Endothelial cell of umbilical vein (primary cell): ENCODE measurements around the gene LCN15. TPM values are rescaled to one million over a fixed set of nuclear protein-coding genes. Genes with fewer than 3 reads are reported as not detected.

Source experiments
- BruUV-seq: library from RNA; stranded (reverse); fragments of 400-500 nt; replicated peaks from 2 replicates; lab custom pipeline; 2021; lab: Mats Ljungman, UMichigan
- CTCF ChIA-PET: fragments of 300-600, 350-600 bp; sonication (Branson Sonifier 250); formaldehyde crosslinking; loops from one replicate; lab custom pipeline; 2021; ENCODE audit warnings: antibody characterized with exemption, inconsistent platforms; lab: Charles Lee
- POLR2A ChIA-PET: fragments of 300-600, 350-600 bp; sonication (Branson Sonifier 250); formaldehyde crosslinking; loops from one replicate; lab custom pipeline; 2021; ENCODE audit warnings: antibody characterized with exemption, inconsistent platforms; lab: Charles Lee
- DNase-seq: peaks from one replicate; pipeline ENCODE4 v3.0.0-alpha.2; 2011; ENCODE audit warnings: low read depth, low spot score
- FAIRE-seq: peaks from 2 replicates; lab custom pipeline; 2011; peaks lifted over from hg19 to GRCh38; lab: Jason Lieb, UNC
- H2AFZ ChIP-seq: 2 replicates; pipeline ENCODE4 v1.6.0; 2012; ENCODE audit warnings: low read depth, low read length, control low read depth, inconsistent platforms
- H3K27ac ChIP-seq: 2 replicates; pipeline ENCODE4 v1.5.1; 2011; ENCODE audit warnings: low read depth, mild to moderate bottlenecking, control low read depth, low read length, moderate library complexity; ENCODE audit not compliant: insufficient read depth
- H3K27me3 ChIP-seq, 2 experiments: 2 replicates each; pipeline versions ENCODE4 v1.6.0 to v1.6.1; 2011; ENCODE audit warnings: low read length in 2 of 2, mixed read lengths in 1 of 2; ENCODE audit not compliant: control insufficient read depth in 2 of 2, insufficient read depth in 2 of 2
- H3K36me3 ChIP-seq, 2 experiments: 2 replicates in 1 of 2; 3 replicates in 1 of 2; pipeline ENCODE4 v1.5.1; 2011; ENCODE audit warnings: low read length in 2 of 2, mild to moderate bottlenecking in 1 of 2, moderate library complexity in 1 of 2; ENCODE audit not compliant: control insufficient read depth in 2 of 2, insufficient read depth in 2 of 2; ENCODE audit errors: extremely low read depth in 1 of 2
- H3K4me1 ChIP-seq: 3 replicates; pipeline ENCODE4 v1.5.1; 2011; ENCODE audit warnings: mild to moderate bottlenecking, low read length; ENCODE audit not compliant: control insufficient read depth, insufficient read depth; ENCODE audit errors: extremely low read depth
- H3K4me2 ChIP-seq: 2 replicates; pipeline ENCODE4 v1.6.1; 2011; ENCODE audit warnings: low read length, control low read depth, mixed read lengths; ENCODE audit not compliant: insufficient read depth
- H3K4me3 ChIP-seq, 3 experiments: fragments of 200-600 bp in 1 of 3; sonication (generic), shearing (Covaris generic) in 1 of 3; replicated peaks in 1 of 3; 2 replicates each; pipeline ENCODE4 v1.5.1; 2011 to 2016; ENCODE audit warnings: control low read depth in 3 of 3, low read length in 3 of 3, mild to moderate bottlenecking in 2 of 3, inconsistent platforms in 1 of 3, low read depth in 1 of 3, moderate library complexity in 1 of 3; ENCODE audit not compliant: insufficient read depth in 1 of 3
- H3K79me2 ChIP-seq: 2 replicates; pipeline ENCODE4 v1.6.0; 2012; ENCODE audit warnings: low read length, inconsistent platforms; ENCODE audit not compliant: control insufficient read depth, insufficient read depth
- H3K9ac ChIP-seq: replicated peaks from 2 replicates; pipeline ENCODE3; 2011; ENCODE audit warnings: low read length, control low read depth; ENCODE audit not compliant: insufficient read depth; ENCODE audit errors: extremely low read depth
- H3K9me1 ChIP-seq: replicated peaks from 3 replicates; pipeline ENCODE4 v1.6.0; 2011; ENCODE audit warnings: mild to moderate bottlenecking, low read length; ENCODE audit not compliant: control insufficient read depth, insufficient read depth; ENCODE audit errors: extremely low read depth
- H3K9me3 ChIP-seq: replicated peaks from 2 replicates; pipeline ENCODE4 v1.5.1; 2012; ENCODE audit warnings: low read length, inconsistent platforms; ENCODE audit not compliant: control insufficient read depth, insufficient read depth
- H4K20me1 ChIP-seq: replicated peaks from 2 replicates; pipeline ENCODE3; 2011; ENCODE audit warnings: mild to moderate bottlenecking, low read length; ENCODE audit not compliant: control insufficient read depth, insufficient read depth; ENCODE audit errors: extremely low read depth
- CTCF ChIP-seq, 2 donors: IDR thresholded peaks; 1 replicate in 1 of 2; 2 replicates in 1 of 2; pipeline ENCODE4 v1.5.1; 2011; ENCODE audit warnings: low read length in 2 of 2, mild to moderate bottlenecking in 2 of 2, moderate library complexity in 2 of 2, control low read depth in 1 of 2, inconsistent platforms in 1 of 2, low read depth in 1 of 2; ENCODE audit not compliant: insufficient read depth in 1 of 2; ENCODE audit errors: extremely low read depth in 1 of 2
- EZH2 ChIP-seq: IDR thresholded peaks from 2 replicates; pipeline ENCODE4 v1.6.1; 2012; ENCODE audit warnings: borderline replicate concordance, low read depth, mild to moderate bottlenecking, moderate library complexity, low read length, inconsistent platforms; ENCODE audit not compliant: severe bottlenecking
- GATA2 ChIP-seq: IDR thresholded peaks from 2 replicates; pipeline ENCODE4 v1.7.0; 2011; ENCODE audit warnings: low read depth, mild to moderate bottlenecking, moderate library complexity, mixed read lengths, low read length; ENCODE audit not compliant: insufficient read length, insufficient read depth
- JUN ChIP-seq: IDR thresholded peaks from 2 replicates; pipeline ENCODE4 v1.6.1; 2011; ENCODE audit warnings: borderline replicate concordance, low read depth; ENCODE audit not compliant: insufficient read length, insufficient read depth
- MYC ChIP-seq: IDR thresholded peaks from one replicate; pipeline ENCODE4 v1.6.1; 2011; ENCODE audit warnings: mild to moderate bottlenecking, low read depth, low read length
- POLR2A ChIP-seq: IDR thresholded peaks from 2 replicates; pipeline ENCODE4 v1.6.1; 2012; ENCODE audit warnings: low read depth, mild to moderate bottlenecking, control low read depth, low read length
- dilution Hi-C: fragments of 300-500 bp; cut with MboI; formaldehyde crosslinking; loops from one replicate; pipeline ENCODE4 v1.15.0; 2019; ENCODE audit warnings: low sequenced_read_pairs; ENCODE audit not compliant: extremely low pct_ligation_motif_present
- intact Hi-C: fragments of 100-400 bp; cut with micrococcal nuclease; formaldehyde crosslinking; loops from one replicate; pipeline ENCODE4 v1.10.0; 2022
- polyA plus RNA-seq, 4 experiments: library from polyadenylated mRNA; depleted of rRNA in 3 of 4; stranded (reverse) in 3 of 4; unstranded in 1 of 4; fragments of >200 nt; gene quantifications; 2 replicates each; pipeline versions ENCODE4 v1.2.1 to v1.2.3, GENCODE V29; 2011 to 2012; ENCODE audit warnings: missing spikeins in 1 of 4
- total RNA-seq: library from RNA; stranded (reverse); gene quantifications from 2 replicates; pipeline ENCODE4 v1.2.3, GENCODE V29; 2021

LCN15 gene
- total and polyA plus RNA-seq, 2 donors (not counting 3 experiments of a cell fraction or from before 2014, with no cell fraction given): not detected

DNA sequence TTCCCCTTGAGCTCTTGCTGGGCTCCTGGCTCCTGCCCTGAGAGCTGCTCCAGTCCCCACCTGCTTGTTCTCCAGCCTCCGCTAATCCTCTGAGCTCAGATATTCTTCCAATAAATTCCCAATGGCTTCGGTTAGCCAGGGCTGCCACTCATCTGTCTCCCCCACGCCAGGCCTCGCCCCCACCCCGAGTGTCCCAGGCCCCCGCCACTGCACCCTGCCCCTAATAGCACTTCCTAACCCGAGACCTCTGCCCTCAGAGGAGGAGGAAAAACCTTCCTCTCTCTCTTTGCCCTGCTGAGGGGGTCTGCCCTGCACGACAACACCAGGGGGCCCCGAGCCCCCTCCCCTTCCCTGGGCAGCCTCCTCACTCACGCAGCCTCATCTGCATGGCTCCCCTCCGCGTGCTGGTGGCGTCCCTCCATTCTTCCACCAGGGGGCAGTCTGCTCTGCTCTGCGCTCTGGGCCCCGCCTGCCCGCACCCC is 5.4 kb upstream of the LCN15 start:
- Histone ChIP-seq H3K4me3 (no peak overlapping the region), H3K9ac (no peak overlapping the region), H3K36me3 (no peaks in the 10 kb centered on the region), H4K20me1 (no peaks in the 10 kb centered on the region), H3K4me2 (no peak overlapping the region), H3K9me1 (no peaks in the 10 kb centered on the region), H3K4me1 (no peaks in the 10 kb centered on the region), H3K9me3 (peaks cover 3% of the 10 kb centered on the region), H3K27ac (no peak overlapping the region), H3K27me3 (no peaks in the 10 kb centered on the region), H3K79me2 (no peaks in the 10 kb centered on the region), H2AFZ (no peak overlapping the region)
- intact Hi-C loops: no loop called here
- DNase-seq: no peak
- CTCF ChIA-PET: interaction anchor here (0.9 to 1.9 kb wide), 3 partner anchors 8 to 40 kb away, joined by 3 to 12 read pairs (median 3); no protein-coding TSS in a partner anchor
- dilution Hi-C loops: no loop called here
- FAIRE-seq: no peak
- POLR2A ChIA-PET: no interaction called here
- TF ChIP-seq POLR2A (no peak), MYC (no peak), JUN (no peak), GATA2 (no peak), EZH2 (no peak), CTCF (IDR thresholded peaks at IDR 0.05; ENCODE audit: extremely low read depth in 1 of 2, insufficient read depth in 1 of 2, low read depth in 1 of 2, low read length in 2 of 2) (peak; percentile 28 to 78)
- BruUV-seq: no TSS peak
